GM21529 (cell line): ENCODE results near the gene PCSK4.
"Not testable (repeated sequence)": the region's sequence is repeated elsewhere in the genome, so short reads cannot be mapped to it uniquely, and the experiment has no call there.

ENCODE experiments used
- ATAC-seq: cut with Tn5 transposase; IDR thresholded peaks from one replicate; pipeline ENCODE4 v1.9.1; 2021; ENCODE audit not compliant: unreplicated experiment

Gene PCSK4

GRCh38 chr19:1522838-1523237, 32.7 kb upstream of the PCSK4 start:
- ATAC-seq = no peak

- no peak for ATAC-seq
These were observed 31.9 kb upstream of the PCSK4 start for GRCh38 chr19:1522061-1522460.

- ATAC-seq = no peak
These were observed 31.5 kb upstream of the PCSK4 start for GRCh38 chr19:1521636-1522035.

- ATAC-seq = no peak
These were observed 30.1 kb upstream of the PCSK4 start for GRCh38 chr19:1520203-1520780.

GRCh38 chr19:1519802-1520201, 29.7 kb upstream of the PCSK4 start:
- ATAC-seq = not testable (repeated sequence)

GRCh38 chr19:1518471-1518870, 28.3 kb upstream of the PCSK4 start:
- ATAC-seq = no peak

GRCh38 chr19:1516395-1516753, 26.2 kb upstream of the PCSK4 start:
- ATAC-seq = no peak

- no peak for ATAC-seq
These were observed 25.0 kb upstream of the PCSK4 start for GRCh38 chr19:1514986-1515721.

GRCh38 chr19:1514295-1514661, 24.1 kb upstream of the PCSK4 start:
- no peak for ATAC-seq

GRCh38 chr19:1513499-1514294, 23.5 kb upstream of the PCSK4 start:
- no peak for ATAC-seq

GRCh38 chr19:1512671-1513498, 22.7 kb upstream of the PCSK4 start, which contains the start of gene ADAMTSL5:
Gene ADAMTSL5, minus strand, starts transcription at chr19:1513019. Its CDS starts 2,076 bp downstream, at chr19:1510943.
- ATAC-seq = no peak

GRCh38 chr19:1511318-1512317, 21.5 kb upstream of the PCSK4 start:
- no peak for ATAC-seq

- ATAC-seq = no peak
These were observed 20.7 kb upstream of the PCSK4 start for GRCh38 chr19:1510807-1511206.

- ATAC-seq = no peak
These were observed 20.3 kb upstream of the PCSK4 start for GRCh38 chr19:1510442-1510806.

- no peak for ATAC-seq
These were observed 19.7 kb upstream of the PCSK4 start for GRCh38 chr19:1509602-1510441.

- no peak for ATAC-seq
These were observed 18.3 kb upstream of the PCSK4 start for GRCh38 chr19:1508507-1508856.

GRCh38 chr19:1507763-1508506, 17.8 kb upstream of the PCSK4 start:
- no peak for ATAC-seq

- no peak for ATAC-seq
These were observed 17.1 kb upstream of the PCSK4 start for GRCh38 chr19:1507192-1507660.
